Adipocyte (in vitro differentiated cells): Measurements from ENCODE around the gene TRAPPC2L.

Source experiments
- DNase-seq: peaks from one replicate; pipeline ENCODE4 v3.0.0-alpha.2; 2015; ENCODE audit warnings: low read depth
- H3K27me3 ChIP-seq: replicated peaks from 2 replicates; pipeline ENCODE4 v1.7.0; 2013; ENCODE audit warnings: mild to moderate bottlenecking, low read length, moderate library complexity; ENCODE audit not compliant: control insufficient read depth, insufficient read depth
- H3K36me3 ChIP-seq: 2 replicates; pipeline ENCODE4 v1.7.0; 2013; ENCODE audit warnings: low read length, mild to moderate bottlenecking, moderate library complexity; ENCODE audit not compliant: control insufficient read depth, insufficient read depth, severe bottlenecking
- H3K4me1 ChIP-seq: 2 replicates; pipeline ENCODE4 v1.7.0; 2013; ENCODE audit warnings: mild to moderate bottlenecking, low read length, moderate library complexity; ENCODE audit not compliant: control insufficient read depth, insufficient read depth
- H3K4me3 ChIP-seq: 2 replicates; pipeline ENCODE4 v1.7.0; 2013; ENCODE audit warnings: mild to moderate bottlenecking, low read length, moderate library complexity
- H3K9ac ChIP-seq: 2 replicates; pipeline ENCODE4 v1.7.0; 2013; ENCODE audit warnings: mild to moderate bottlenecking, low read length, moderate library complexity
- H3K9me3 ChIP-seq: 2 replicates; pipeline ENCODE4 v1.7.0; 2013; ENCODE audit warnings: mild to moderate bottlenecking, low read length, moderate library complexity; ENCODE audit not compliant: control insufficient read depth

Gene TRAPPC2L

DNA sequence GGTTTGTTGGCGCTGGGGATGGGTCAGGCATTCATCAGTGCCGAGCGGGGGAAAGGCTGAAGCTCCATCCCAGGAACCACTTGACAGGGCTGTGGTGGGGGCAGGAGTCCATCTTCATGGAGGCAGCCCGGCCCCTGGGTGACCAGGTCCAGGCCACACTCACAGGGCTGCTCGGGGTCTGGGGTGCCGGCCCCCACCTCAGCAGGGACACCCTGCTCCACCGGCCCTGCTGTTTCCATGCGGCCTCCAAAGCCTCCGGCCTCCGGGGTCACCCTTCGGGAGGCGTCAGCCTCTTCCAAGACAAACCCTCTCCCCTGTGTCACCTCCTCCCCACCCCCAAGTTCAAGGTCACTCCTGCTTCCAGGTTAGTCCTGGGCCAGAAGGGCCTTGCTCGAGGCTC lies 22.3 kb upstream of the TRAPPC2L start:
- Histone ChIP-seq H3K4me3 (no peak overlapping the region), H3K9me3 (no peaks in the 10 kb centered on the region), H3K4me1 (peaks cover 19% of the 10 kb centered on the region), H3K36me3 (peaks cover 12% of the 10 kb centered on the region), H3K27me3 (no peaks in the 10 kb centered on the region), H3K9ac (no peak overlapping the region)
- DNase-seq, result no peak

DNA sequence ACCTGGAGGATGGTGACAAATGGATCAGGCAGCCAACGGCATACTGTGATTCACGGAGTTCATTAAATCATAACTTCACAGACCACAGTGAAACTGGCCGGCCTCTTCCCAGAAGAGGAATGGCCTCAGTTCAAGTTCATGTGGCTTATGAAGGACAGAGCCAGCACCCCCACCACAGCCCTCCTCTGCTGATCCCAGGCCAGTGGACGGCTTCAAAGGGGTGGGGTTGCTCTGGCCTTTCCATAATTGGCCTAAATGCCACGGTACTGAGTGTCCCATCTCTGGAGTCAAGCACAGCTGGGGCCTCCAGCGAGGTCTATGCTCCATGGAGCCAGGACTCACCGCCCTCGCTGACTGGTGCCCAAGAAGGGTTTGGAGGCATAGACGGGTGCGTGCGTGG lies 21.5 kb upstream of the TRAPPC2L start:
- H3K27me3 ChIP-seq, result no peaks in the 10 kb centered on the region
- H3K4me3 ChIP-seq, result no peak overlapping the region
- H3K4me1 ChIP-seq, result peaks cover 19% of the 10 kb centered on the region
- H3K36me3 ChIP-seq, result peaks cover 18% of the 10 kb centered on the region
- no peaks in the 10 kb centered on the region for H3K9me3 ChIP-seq
- H3K9ac ChIP-seq, result no peak overlapping the region
- no peak for DNase-seq

GRCh38 chr16:88835818-88836217 lies 21.1 kb upstream of the TRAPPC2L start:
- Histone ChIP-seq H3K27me3 (no peaks in the 10 kb centered on the region), H3K4me3 (no peak overlapping the region), H3K9ac (no peak overlapping the region), H3K4me1 (peaks cover 19% of the 10 kb centered on the region), H3K36me3 (peaks cover 22% of the 10 kb centered on the region), H3K9me3 (no peaks in the 10 kb centered on the region)
- no peak for DNase-seq

GRCh38 chr16:88836791-88837190 lies 20.1 kb upstream of the TRAPPC2L start:
- no peaks in the 10 kb centered on the region for H3K27me3 ChIP-seq
- no peaks in the 10 kb centered on the region for H3K9me3 ChIP-seq
- H3K4me1 ChIP-seq, result peaks cover 19% of the 10 kb centered on the region
- no peak overlapping the region for H3K9ac ChIP-seq
- no peak for DNase-seq
- H3K36me3 ChIP-seq, result peaks cover 23% of the 10 kb centered on the region
- no peak overlapping the region for H3K4me3 ChIP-seq

GRCh38 chr16:88837806-88838205 lies 19.1 kb upstream of the TRAPPC2L start:
- DNase-seq, result no peak
- Histone ChIP-seq H3K36me3 (peaks cover 23% of the 10 kb centered on the region), H3K4me3 (no peak overlapping the region), H3K9ac (no peak overlapping the region), H3K27me3 (no peaks in the 10 kb centered on the region), H3K4me1 (peaks cover 12% of the 10 kb centered on the region), H3K9me3 (no peaks in the 10 kb centered on the region)

DNA sequence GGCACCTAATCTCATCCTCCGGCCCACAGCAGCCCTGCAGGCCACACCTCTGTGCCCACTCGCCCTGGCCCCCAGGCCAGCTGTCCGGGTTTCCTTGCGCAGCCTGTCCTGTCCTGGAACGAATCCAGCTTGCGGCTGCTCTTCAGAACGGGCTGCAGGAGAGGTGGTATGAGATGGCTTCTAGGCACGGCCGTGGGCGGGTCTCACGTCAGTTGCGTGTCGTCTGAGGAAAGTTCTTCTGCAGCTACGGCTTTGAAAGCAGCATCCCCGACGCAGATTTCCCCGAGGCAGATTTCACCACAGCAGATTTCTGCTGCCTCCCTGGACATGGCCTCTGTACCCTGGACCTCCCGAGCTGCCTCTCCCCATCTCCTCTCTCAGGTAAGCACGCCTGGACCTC lies 18.4 kb upstream of the TRAPPC2L start:
- Histone ChIP-seq H3K4me1 (peaks cover 12% of the 10 kb centered on the region), H3K9ac (no peak overlapping the region), H3K9me3 (no peaks in the 10 kb centered on the region), H3K4me3 (no peak overlapping the region), H3K36me3 (peaks cover 23% of the 10 kb centered on the region), H3K27me3 (no peaks in the 10 kb centered on the region)
- no peak for DNase-seq

DNA sequence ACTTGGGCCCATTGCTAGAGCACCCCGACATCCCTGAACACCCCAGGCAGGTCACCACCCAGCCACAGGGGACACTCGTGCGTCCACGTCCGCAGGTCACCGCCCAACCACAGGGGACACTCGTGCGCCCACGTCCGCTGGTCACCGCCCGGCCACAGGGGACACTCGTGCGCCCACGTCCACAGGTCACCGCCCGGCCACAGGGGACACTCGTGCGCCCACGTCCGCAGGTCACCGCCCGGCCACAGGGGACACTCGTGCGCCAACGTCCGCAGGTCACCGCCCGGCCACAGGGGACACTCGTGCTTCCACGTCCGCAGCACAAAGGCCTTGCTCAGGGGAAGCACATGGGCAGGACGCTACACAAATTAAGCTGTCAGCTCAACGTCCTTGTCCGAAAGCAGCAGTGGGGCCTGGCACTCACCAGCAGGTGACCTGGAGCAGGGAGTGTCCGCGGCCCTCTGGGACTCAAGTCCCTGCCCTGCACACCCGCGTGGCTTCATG lies 17.8 kb upstream of the TRAPPC2L start:
- Histone ChIP-seq H3K36me3 (peaks cover 23% of the 10 kb centered on the region), H3K4me1 (peaks cover 12% of the 10 kb centered on the region), H3K4me3 (no peak overlapping the region)

DNA sequence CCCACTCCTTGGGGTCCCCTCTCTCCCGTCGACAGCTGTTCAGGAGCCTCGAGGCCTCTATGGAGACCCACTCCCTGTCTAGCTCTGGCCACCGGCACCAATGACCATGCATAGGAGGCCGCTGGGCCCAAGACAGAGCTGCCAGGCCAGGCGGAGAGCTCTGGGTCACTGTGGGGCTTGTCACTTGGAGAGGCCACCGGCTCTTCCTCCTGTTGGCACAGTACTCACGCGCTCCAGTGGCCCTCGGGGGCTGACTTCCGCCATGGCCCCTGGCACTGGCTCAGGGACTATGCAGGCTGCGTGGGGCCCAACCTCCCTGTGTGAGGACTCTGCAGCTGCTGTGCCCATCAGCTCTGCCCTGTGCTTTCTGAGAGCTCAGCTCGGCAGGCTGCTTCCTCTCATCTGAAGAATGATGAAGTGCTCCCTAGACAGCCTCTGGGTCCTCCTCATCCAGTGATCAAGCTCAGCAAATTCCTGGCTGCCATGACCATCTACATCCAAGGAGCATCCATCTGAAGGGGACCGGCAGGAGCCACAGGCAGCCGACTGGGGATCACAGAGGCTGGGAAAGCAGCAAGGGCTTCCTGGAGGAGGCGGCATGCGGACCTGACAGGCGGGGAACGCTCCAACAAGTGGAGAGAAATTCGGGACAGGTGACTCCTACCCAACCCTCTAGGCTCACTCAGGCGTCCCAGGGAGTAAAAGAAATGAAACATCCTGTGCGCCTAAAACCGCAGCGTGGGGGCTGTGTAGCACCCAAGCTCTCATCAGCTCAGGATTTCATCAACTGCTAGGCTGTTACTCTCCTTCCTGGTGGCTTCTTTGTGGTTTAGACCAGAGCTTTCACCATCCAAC lies 17.0 kb upstream of the TRAPPC2L start:
- no peak for DNase-seq

More for the DNA sequence above, 17.8 kb upstream of the TRAPPC2L start:
- no peaks in the 10 kb centered on the region for H3K9me3 ChIP-seq
- no peak overlapping the region for H3K9ac ChIP-seq
- DNase-seq, result no peak
- no peaks in the 10 kb centered on the region for H3K27me3 ChIP-seq

GRCh38 chr16:88840600-88841215 lies 16.2 kb upstream of the TRAPPC2L start:
- no peak for DNase-seq
- Histone ChIP-seq H3K4me1 (peaks cover 3% of the 10 kb centered on the region), H3K27me3 (no peaks in the 10 kb centered on the region), H3K4me3 (no peak overlapping the region), H3K9me3 (no peaks in the 10 kb centered on the region), H3K36me3 (peaks cover 23% of the 10 kb centered on the region), H3K9ac (no peak overlapping the region)

More for the DNA sequence above, 17.0 kb upstream of the TRAPPC2L start:
- Histone ChIP-seq H3K27me3 (no peaks in the 10 kb centered on the region), H3K9me3 (no peaks in the 10 kb centered on the region), H3K4me1 (peaks cover 10% of the 10 kb centered on the region), H3K4me3 (no peak overlapping the region), H3K36me3 (peaks cover 23% of the 10 kb centered on the region), H3K9ac (no peak overlapping the region)

DNA sequence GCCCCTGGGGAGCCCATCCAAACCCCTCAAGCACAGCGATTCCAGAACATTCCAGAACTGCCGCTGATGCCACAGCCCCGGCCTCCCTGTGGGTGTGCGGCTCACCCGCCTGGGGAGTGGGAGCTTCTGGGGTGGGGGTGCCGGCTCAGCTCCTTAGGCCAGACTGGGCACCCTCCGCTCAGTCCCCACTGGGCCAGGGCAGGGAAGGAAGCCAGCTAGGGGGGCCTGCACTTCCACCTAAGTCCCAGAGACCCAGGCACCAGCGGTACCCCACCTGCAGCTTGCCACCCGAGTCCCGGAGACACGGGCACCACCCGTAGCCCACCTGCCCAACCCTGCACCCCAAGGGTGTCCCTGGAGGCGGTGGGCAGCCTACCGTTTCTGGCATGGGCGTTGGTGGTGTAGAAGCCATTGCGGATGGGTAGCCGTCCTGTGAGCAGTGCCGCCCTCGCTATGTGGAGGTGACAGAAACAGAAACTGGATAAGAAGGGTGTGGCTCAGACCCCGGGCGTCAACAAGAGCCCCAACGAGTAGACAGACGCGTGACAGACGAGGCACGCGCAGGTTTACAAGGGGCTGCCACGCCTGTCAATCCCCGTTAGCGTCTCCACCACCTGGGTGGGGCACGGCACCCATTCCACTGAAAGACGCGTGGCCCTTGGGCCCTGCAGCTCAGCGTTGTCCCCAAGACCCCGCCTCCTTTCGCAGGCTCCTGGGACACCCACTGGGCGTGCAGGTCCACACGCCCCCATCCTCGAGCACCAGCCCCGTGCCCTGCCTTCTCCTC lies 15.2 kb upstream of the TRAPPC2L start:
- DNase-seq, result no peak
- Histone ChIP-seq H3K4me1 (peaks cover 3% of the 10 kb centered on the region), H3K27me3 (no peaks in the 10 kb centered on the region), H3K9me3 (no peaks in the 10 kb centered on the region), H3K4me3 (no peak overlapping the region), H3K9ac (no peak overlapping the region), H3K36me3 (peaks cover 23% of the 10 kb centered on the region)

DNA sequence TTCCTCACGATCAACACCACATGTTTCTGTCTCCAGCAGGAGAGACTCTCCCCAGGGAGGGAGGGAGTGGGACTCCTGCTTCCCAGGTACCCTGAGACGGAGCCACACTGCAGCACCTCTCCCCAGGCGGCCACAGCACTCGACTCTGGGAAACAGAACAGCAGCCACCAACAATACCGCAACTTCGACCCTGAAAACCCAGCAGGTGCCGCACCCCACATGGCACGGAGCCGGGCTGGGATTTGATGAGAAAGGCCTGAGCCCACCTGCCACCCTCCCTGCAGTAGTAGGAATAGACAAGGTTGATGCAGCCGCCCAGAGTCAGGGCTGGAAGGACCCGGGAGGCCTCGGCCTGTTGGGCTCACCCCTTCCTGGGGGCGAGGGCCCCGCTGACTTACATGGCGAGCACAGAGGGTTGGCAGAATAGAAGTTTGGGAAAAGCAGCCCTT lies 14.6 kb upstream of the TRAPPC2L start:
- Histone ChIP-seq H3K9ac (no peak overlapping the region), H3K27me3 (no peaks in the 10 kb centered on the region), H3K9me3 (no peaks in the 10 kb centered on the region), H3K36me3 (peaks cover 23% of the 10 kb centered on the region), H3K4me3 (no peak overlapping the region), H3K4me1 (peaks cover 3% of the 10 kb centered on the region)
- no peak for DNase-seq
